ENCODE measurements around the gene RAP1GAP2. TPM values are rescaled to one million over a fixed set of nuclear protein-coding genes. Genes with fewer than 3 reads are reported as not detected.

RAP1GAP2 gene
- total and polyA plus RNA-seq, 11 donors = 13.5 to 44.1 (median 34.3) TPM

- ATAC-seq = no peak
- no peak for DNase-seq
- Histone ChIP-seq H3K4me3 (no peak overlapping the region), H3K36me3 (no peaks in the 10 kb centered on the region), H3K4me1 (peaks cover 0 to 14% (median 0%) of the 10 kb centered on the region in 12 donors), H3K27me3 (no peaks in the 10 kb centered on the region), H3K27ac (no peak overlapping the region), H3K9me3 (no peaks in the 10 kb centered on the region)
- WGBS, 4 donors = 78 to 81% (median 80%) methylated on average over 13 to 19 of the region's 19 CpGs
- TF ChIP-seq POLR2A (IDR thresholded peaks at IDR 0.05) = no peak
- TF ChIP-seq CTCF (IDR thresholded peaks at IDR 0.05) = no peak
- intact Hi-C loops (cut with DNase I) = no loop called here
These were observed 152.7 kb downstream of the RAP1GAP2 start for GRCh38 chr17:2948721-2949468.

DNA sequence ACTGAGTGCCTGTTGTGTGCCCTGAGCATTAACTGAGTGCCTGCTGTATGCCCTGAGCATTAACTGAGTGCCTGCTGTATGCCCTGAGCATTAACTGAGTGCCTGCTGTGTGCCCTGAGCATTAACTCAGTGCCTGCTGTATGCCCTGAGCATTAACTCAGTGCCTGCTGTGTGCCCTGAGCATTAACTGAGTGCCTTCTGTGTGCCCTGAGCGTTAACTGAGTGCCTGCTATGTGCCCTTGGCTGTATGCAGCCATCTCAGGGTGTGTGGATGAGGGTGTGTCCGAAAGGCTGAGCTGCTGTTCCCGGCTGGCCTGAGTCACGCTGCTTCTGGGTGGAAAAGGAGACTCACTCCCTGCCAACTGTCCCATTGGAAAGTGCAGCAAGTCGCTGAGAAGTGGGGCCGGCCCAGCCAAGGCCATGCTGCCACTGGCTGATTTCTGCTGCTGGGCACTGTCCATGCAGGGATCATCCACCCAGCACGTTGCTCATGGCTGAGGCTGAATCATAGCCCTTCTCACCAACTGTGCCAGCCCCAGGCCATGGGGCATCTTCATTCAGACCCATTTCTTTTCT, 153.3 kb downstream of the RAP1GAP2 start:
- no peaks in the 10 kb centered on the region for H3K27me3 ChIP-seq
- H3K4me1 ChIP-seq = peaks cover 0 to 14% (median 0%) of the 10 kb centered on the region in 12 donors
- WGBS, 4 donors = 79 to 89% (median 86%) methylated on average over 2 to 7 of the region's 7 CpGs
- H3K36me3 ChIP-seq = no peaks in the 10 kb centered on the region
- TF ChIP-seq CTCF (IDR thresholded peaks at IDR 0.05) (no peak), POLR2A (IDR thresholded peaks at IDR 0.05) (no peak)
- intact Hi-C loops (cut with DNase I) = no loop called here
- DNase-seq = peak in 1 of 5 donors; percentile 66
- peak in 3 of 4 donors; percentile 22 to 87 (median 86) for ATAC-seq
- no peak overlapping the region for H3K27ac ChIP-seq
- no peaks in the 10 kb centered on the region for H3K9me3 ChIP-seq
- H3K4me3 ChIP-seq = no peak overlapping the region

- WGBS, 4 donors = 91 to 97% (median 94%) methylated on average over 10 of the region's 10 CpGs
- intact Hi-C loops (cut with DNase I) = no loop called here
- peaks cover 0 to 11% (median 0%) of the 10 kb centered on the region in 12 donors for H3K4me1 ChIP-seq
- DNase-seq (no peak), ATAC-seq (no peak)
- TF ChIP-seq POLR2A (IDR thresholded peaks at IDR 0.05) (no peak), CTCF (IDR thresholded peaks at IDR 0.05) (no peak)
- H3K4me3 ChIP-seq = no peak overlapping the region
- no peaks in the 10 kb centered on the region for H3K27me3 ChIP-seq
- H3K9me3 ChIP-seq = no peaks in the 10 kb centered on the region
- H3K27ac ChIP-seq = no peak overlapping the region
- no peaks in the 10 kb centered on the region for H3K36me3 ChIP-seq
These were observed 154.6 kb downstream of the RAP1GAP2 start for GRCh38 chr17:2950846-2951245.

DNA sequence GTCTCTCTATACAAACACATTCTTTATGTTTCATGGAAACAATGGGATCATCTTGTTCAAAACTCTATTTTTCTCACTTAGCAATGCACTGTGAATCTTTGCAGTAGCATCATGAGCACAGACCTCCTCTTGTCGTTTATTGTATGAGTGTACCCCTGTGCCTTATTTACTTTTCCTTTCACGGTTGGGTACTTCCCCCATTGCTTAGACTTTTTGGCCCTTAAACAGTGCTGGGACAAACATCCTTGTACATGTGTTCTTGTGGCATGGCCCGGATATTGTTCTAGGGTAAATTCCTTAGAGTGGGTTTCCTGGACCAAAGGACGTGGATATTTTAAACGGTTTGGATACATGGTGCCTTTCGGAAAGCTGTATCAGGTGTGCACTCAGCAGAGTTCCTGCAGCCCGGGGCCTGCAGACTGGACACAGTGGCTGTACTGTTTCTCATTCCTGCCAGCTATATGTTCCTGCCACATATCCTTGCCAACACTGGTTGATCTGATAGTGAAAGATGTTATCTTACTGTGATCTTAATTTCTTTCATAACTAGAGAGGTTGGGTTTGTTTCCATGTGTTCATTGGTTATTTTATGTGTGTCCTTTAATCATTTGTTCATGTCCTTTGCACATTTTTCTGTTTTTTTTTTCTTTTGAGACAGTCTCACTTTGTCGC, 156.1 kb downstream of the RAP1GAP2 start:
- 83 to 88% (median 84%) methylated on average over 8 of the region's 8 CpGs for WGBS, 4 donors
- H3K4me3 ChIP-seq = no peak overlapping the region
- no peaks in the 10 kb centered on the region for H3K36me3 ChIP-seq
- intact Hi-C loops (cut with DNase I) = no loop called here
- ATAC-seq (no peak), DNase-seq (no peak)
- no peak overlapping the region for H3K27ac ChIP-seq
- H3K9me3 ChIP-seq = no peaks in the 10 kb centered on the region
- TF ChIP-seq CTCF (IDR thresholded peaks at IDR 0.05) (no peak), POLR2A (IDR thresholded peaks at IDR 0.05) (no peak)
- no peaks in the 10 kb centered on the region for H3K27me3 ChIP-seq
- H3K4me1 ChIP-seq = peaks cover 0 to 17% (median 0%) of the 10 kb centered on the region in 12 donors

Data from heart left ventricle (tissue), 16 donors.